Activated T-helper 1 cell treated with Interleukin-2 at 50 U/mL for 16 hours (primary cell): Measurements from ENCODE around the gene MTHFD1L.
"Not testable (repeated sequence)": the region's sequence is repeated elsewhere in the genome, so short reads cannot be mapped to it uniquely, and the experiment has no call there.

ENCODE experiments used
- DNase-seq: peaks from one replicate; pipeline ENCODE4 v3.0.0-alpha.2; 2020; ENCODE audit warnings: low read depth

MTHFD1L gene

GRCh38 chr6:151015101-151015700 lies 149.7 kb downstream of the MTHFD1L start:
- no peak for DNase-seq

GRCh38 chr6:151016107-151016506 lies 150.6 kb downstream of the MTHFD1L start:
- DNase-seq = no peak

GRCh38 chr6:151018046-151018445 lies 152.5 kb downstream of the MTHFD1L start:
- no peak for DNase-seq

GRCh38 chr6:151018911-151019782 lies 153.6 kb downstream of the MTHFD1L start:
- DNase-seq = no peak

GRCh38 chr6:151021896-151022295 lies 156.4 kb downstream of the MTHFD1L start:
- no peak for DNase-seq

GRCh38 chr6:151022492-151022891 lies 157.0 kb downstream of the MTHFD1L start:
- DNase-seq = no peak

- no peak for DNase-seq
These were observed 157.8 kb downstream of the MTHFD1L start for GRCh38 chr6:151023342-151023741.

- no peak for DNase-seq
These were observed 159.1 kb downstream of the MTHFD1L start for GRCh38 chr6:151024597-151024996.

GRCh38 chr6:151025076-151025475 lies 159.6 kb downstream of the MTHFD1L start:
- DNase-seq = no peak

GRCh38 chr6:151026041-151026663 lies 160.7 kb downstream of the MTHFD1L start:
- DNase-seq = no peak

GRCh38 chr6:151027295-151027747 lies 161.8 kb downstream of the MTHFD1L start:
- DNase-seq = no peak

GRCh38 chr6:151027936-151028838 lies 162.7 kb downstream of the MTHFD1L start:
- no peak for DNase-seq

- DNase-seq = no peak
These were observed 164.5 kb downstream of the MTHFD1L start for GRCh38 chr6:151029970-151030369.

- DNase-seq = no peak
These were observed 166.5 kb downstream of the MTHFD1L start for GRCh38 chr6:151032034-151032433.

GRCh38 chr6:151034825-151035781 lies 169.6 kb downstream of the MTHFD1L start:
- no peak for DNase-seq

- not testable (repeated sequence) for DNase-seq
These were observed 170.8 kb downstream of the MTHFD1L start for GRCh38 chr6:151036211-151036721.

- no peak for DNase-seq
These were observed 171.6 kb downstream of the MTHFD1L start for GRCh38 chr6:151036869-151037680.

GRCh38 chr6:151038616-151039015 lies 173.1 kb downstream of the MTHFD1L start:
- DNase-seq = no peak

GRCh38 chr6:151040888-151041521 lies 175.5 kb downstream of the MTHFD1L start:
- DNase-seq = not testable (repeated sequence)
